ENCODE measurements around the gene ZNF423.

ZNF423 gene

GRCh38 chr16:49548325-49548970 lies 307.5 kb downstream of the ZNF423 start:
- Histone ChIP-seq H3K4me3 (ENCODE audit: insufficient read length, low read depth) (no peak overlapping the region), H3K9me3 (ENCODE audit: insufficient read depth, low read length) (no peaks in the 10 kb centered on the region), H3K4me1 (ENCODE audit: insufficient read depth, insufficient read length) (peaks cover 15% of the 10 kb centered on the region), H3K9ac (ENCODE audit: insufficient read length, low read depth) (no peak overlapping the region), H3K36me3 (ENCODE audit: insufficient read depth, insufficient read length, low read length) (peaks cover 5% of the 10 kb centered on the region), H3K27me3 (ENCODE audit: insufficient read depth, insufficient read length) (no peaks in the 10 kb centered on the region)
- DNase-seq (ENCODE audit: low read depth, low spot score) = no peak
- no peak for TF ChIP-seq YY1 (IDR thresholded peaks at IDR 0.05; ENCODE audit: insufficient read depth, insufficient read length)
- no peak for TF ChIP-seq ZNF274 (IDR thresholded peaks at IDR 0.05; ENCODE audit: low read depth, low read length)
- TF ChIP-seq SUZ12 (IDR thresholded peaks at IDR 0.05; ENCODE audit: extremely low read depth, insufficient read depth, insufficient read length) = no peak

- H3K9ac ChIP-seq (ENCODE audit: insufficient read length, low read depth) = no peak overlapping the region
- H3K9me3 ChIP-seq (ENCODE audit: insufficient read depth, low read length) = no peaks in the 10 kb centered on the region
- peaks cover 18% of the 10 kb centered on the region for H3K4me1 ChIP-seq (ENCODE audit: insufficient read depth, insufficient read length)
- H3K27me3 ChIP-seq (ENCODE audit: insufficient read depth, insufficient read length) = no peaks in the 10 kb centered on the region
- TF ChIP-seq SUZ12 (IDR thresholded peaks at IDR 0.05; ENCODE audit: extremely low read depth, insufficient read depth, insufficient read length) (no peak), YY1 (IDR thresholded peaks at IDR 0.05; ENCODE audit: insufficient read depth, insufficient read length) (no peak), ZNF274 (IDR thresholded peaks at IDR 0.05; ENCODE audit: low read depth, low read length) (no peak)
- DNase-seq (ENCODE audit: low read depth, low spot score) = no peak
- no peak overlapping the region for H3K4me3 ChIP-seq (ENCODE audit: insufficient read length, low read depth)
- peaks cover 5% of the 10 kb centered on the region for H3K36me3 ChIP-seq (ENCODE audit: insufficient read depth, insufficient read length, low read length)
These were observed 308.5 kb downstream of the ZNF423 start for GRCh38 chr16:49547448-49547847.

GRCh38 chr16:49546735-49547134 lies 309.2 kb downstream of the ZNF423 start:
- Histone ChIP-seq H3K27me3 (ENCODE audit: insufficient read depth, insufficient read length) (no peaks in the 10 kb centered on the region), H3K4me3 (ENCODE audit: insufficient read length, low read depth) (no peak overlapping the region), H3K9ac (ENCODE audit: insufficient read length, low read depth) (no peak overlapping the region), H3K36me3 (ENCODE audit: insufficient read depth, insufficient read length, low read length) (peaks cover 5% of the 10 kb centered on the region), H3K9me3 (ENCODE audit: insufficient read depth, low read length) (no peaks in the 10 kb centered on the region), H3K4me1 (ENCODE audit: insufficient read depth, insufficient read length) (peaks cover 25% of the 10 kb centered on the region)
- TF ChIP-seq YY1 (IDR thresholded peaks at IDR 0.05; ENCODE audit: insufficient read depth, insufficient read length) (no peak), SUZ12 (IDR thresholded peaks at IDR 0.05; ENCODE audit: extremely low read depth, insufficient read depth, insufficient read length) (no peak), ZNF274 (IDR thresholded peaks at IDR 0.05; ENCODE audit: low read depth, low read length) (no peak)
- no peak for DNase-seq (ENCODE audit: low read depth, low spot score)

GRCh38 chr16:49545741-49546448 lies 310.0 kb downstream of the ZNF423 start:
- Histone ChIP-seq H3K27me3 (ENCODE audit: insufficient read depth, insufficient read length) (no peaks in the 10 kb centered on the region), H3K4me1 (ENCODE audit: insufficient read depth, insufficient read length) (peaks cover 25% of the 10 kb centered on the region), H3K4me3 (ENCODE audit: insufficient read length, low read depth) (no peak overlapping the region), H3K9ac (ENCODE audit: insufficient read length, low read depth) (peak overlapping the region; percentile 46), H3K9me3 (ENCODE audit: insufficient read depth, low read length) (no peaks in the 10 kb centered on the region), H3K36me3 (ENCODE audit: insufficient read depth, insufficient read length, low read length) (peaks cover 5% of the 10 kb centered on the region)
- TF ChIP-seq YY1 (IDR thresholded peaks at IDR 0.05; ENCODE audit: insufficient read depth, insufficient read length) = no peak
- TF ChIP-seq SUZ12 (IDR thresholded peaks at IDR 0.05; ENCODE audit: extremely low read depth, insufficient read depth, insufficient read length) = no peak
- no peak for TF ChIP-seq ZNF274 (IDR thresholded peaks at IDR 0.05; ENCODE audit: low read depth, low read length)
- no peak for DNase-seq (ENCODE audit: low read depth, low spot score)

GRCh38 chr16:49545243-49545642 lies 310.7 kb downstream of the ZNF423 start:
- H3K4me1 ChIP-seq (ENCODE audit: insufficient read depth, insufficient read length) = peaks cover 25% of the 10 kb centered on the region
- no peaks in the 10 kb centered on the region for H3K9me3 ChIP-seq (ENCODE audit: insufficient read depth, low read length)
- H3K27me3 ChIP-seq (ENCODE audit: insufficient read depth, insufficient read length) = no peaks in the 10 kb centered on the region
- peak overlapping the region; percentile 46 for H3K9ac ChIP-seq (ENCODE audit: insufficient read length, low read depth)
- no peak overlapping the region for H3K4me3 ChIP-seq (ENCODE audit: insufficient read length, low read depth)
- DNase-seq (ENCODE audit: low read depth, low spot score) = no peak
- peaks cover 5% of the 10 kb centered on the region for H3K36me3 ChIP-seq (ENCODE audit: insufficient read depth, insufficient read length, low read length)
- no peak for TF ChIP-seq YY1 (IDR thresholded peaks at IDR 0.05; ENCODE audit: insufficient read depth, insufficient read length)
- no peak for TF ChIP-seq SUZ12 (IDR thresholded peaks at IDR 0.05; ENCODE audit: extremely low read depth, insufficient read depth, insufficient read length)
- TF ChIP-seq ZNF274 (IDR thresholded peaks at IDR 0.05; ENCODE audit: low read depth, low read length) = no peak

- no peak for DNase-seq (ENCODE audit: low read depth, low spot score)
- no peak overlapping the region for H3K9ac ChIP-seq (ENCODE audit: insufficient read length, low read depth)
- TF ChIP-seq SUZ12 (IDR thresholded peaks at IDR 0.05; ENCODE audit: extremely low read depth, insufficient read depth, insufficient read length) = no peak
- no peak for TF ChIP-seq YY1 (IDR thresholded peaks at IDR 0.05; ENCODE audit: insufficient read depth, insufficient read length)
- TF ChIP-seq ZNF274 (IDR thresholded peaks at IDR 0.05; ENCODE audit: low read depth, low read length) = no peak
- no peak overlapping the region for H3K4me3 ChIP-seq (ENCODE audit: insufficient read length, low read depth)
- peaks cover 5% of the 10 kb centered on the region for H3K36me3 ChIP-seq (ENCODE audit: insufficient read depth, insufficient read length, low read length)
- no peaks in the 10 kb centered on the region for H3K9me3 ChIP-seq (ENCODE audit: insufficient read depth, low read length)
- peaks cover 25% of the 10 kb centered on the region for H3K4me1 ChIP-seq (ENCODE audit: insufficient read depth, insufficient read length)
- H3K27me3 ChIP-seq (ENCODE audit: insufficient read depth, insufficient read length) = no peaks in the 10 kb centered on the region
These were observed 311.1 kb downstream of the ZNF423 start for GRCh38 chr16:49544828-49545227.

GRCh38 chr16:49543631-49543946 lies 312.3 kb downstream of the ZNF423 start:
- H3K4me3 ChIP-seq (ENCODE audit: insufficient read length, low read depth) = no peak overlapping the region
- no peaks in the 10 kb centered on the region for H3K9me3 ChIP-seq (ENCODE audit: insufficient read depth, low read length)
- peaks cover 24% of the 10 kb centered on the region for H3K4me1 ChIP-seq (ENCODE audit: insufficient read depth, insufficient read length)
- peaks cover 5% of the 10 kb centered on the region for H3K36me3 ChIP-seq (ENCODE audit: insufficient read depth, insufficient read length, low read length)
- DNase-seq (ENCODE audit: low read depth, low spot score) = no peak
- H3K27me3 ChIP-seq (ENCODE audit: insufficient read depth, insufficient read length) = no peaks in the 10 kb centered on the region
- TF ChIP-seq SUZ12 (IDR thresholded peaks at IDR 0.05; ENCODE audit: extremely low read depth, insufficient read depth, insufficient read length) (no peak), YY1 (IDR thresholded peaks at IDR 0.05; ENCODE audit: insufficient read depth, insufficient read length) (no peak), ZNF274 (IDR thresholded peaks at IDR 0.05; ENCODE audit: low read depth, low read length) (no peak)
- H3K9ac ChIP-seq (ENCODE audit: insufficient read length, low read depth) = no peak overlapping the region
